Osteocyte (in vitro differentiated cells): Measurements from ENCODE around the gene PRKN. TPM values are rescaled to one million over a fixed set of nuclear protein-coding genes. Genes with fewer than 3 reads are reported as not detected.

Experiments used
- DNase-seq: peaks from one replicate; pipeline ENCODE4 v3.0.0; 2021; ENCODE audit warnings: mixed read lengths; ENCODE audit not compliant: unreplicated experiment; ENCODE audit errors: extremely low spot score
- H3K27ac Mint-ChIP-seq: one replicate; pipeline ENCODE4 v1.8.0; 2021; ENCODE audit warnings: mild to moderate bottlenecking, mixed read lengths; ENCODE audit not compliant: unreplicated experiment
- H3K27me3 Mint-ChIP-seq: one replicate; pipeline ENCODE4 v1.8.0; 2021; ENCODE audit warnings: mixed read lengths; ENCODE audit not compliant: unreplicated experiment
- H3K36me3 Mint-ChIP-seq: one replicate; pipeline ENCODE4 v1.8.0; 2021; ENCODE audit warnings: mixed read lengths; ENCODE audit not compliant: unreplicated experiment
- H3K4me1 Mint-ChIP-seq: one replicate; pipeline ENCODE4 v1.8.0; 2021; ENCODE audit warnings: mixed read lengths; ENCODE audit not compliant: unreplicated experiment
- H3K4me3 Mint-ChIP-seq: one replicate; pipeline ENCODE4 v1.8.0; 2021; ENCODE audit warnings: mild to moderate bottlenecking, moderate library complexity, mixed read lengths; ENCODE audit not compliant: unreplicated experiment
- H3K9me3 Mint-ChIP-seq: one replicate; pipeline ENCODE4 v1.8.0; 2021; ENCODE audit warnings: mixed read lengths; ENCODE audit not compliant: unreplicated experiment
- CTCF ChIP-seq: fragments of 200-600 bp; sonication (generic); IDR thresholded peaks from 2 replicates; pipeline ENCODE4 v1.5.0; 2021; ENCODE audit warnings: antibody characterized with exemption, mild to moderate bottlenecking, moderate library complexity
- total RNA-seq: library from RNA; stranded (reverse); gene quantifications from 2 replicates; pipeline ENCODE4 v1.2.1, GENCODE V29; 2021

The PRKN gene
- total RNA-seq, 1 donor from 2014 or later = 13.4 TPM

GRCh38 chr6:162625846-162626540, 101.6 kb downstream of the PRKN start:
- TF ChIP-seq CTCF = no peak
- DNase-seq = no peak
- no peaks in the 10 kb centered on the region for H3K27me3 Mint-ChIP-seq
- no peak overlapping the region for H3K4me3 Mint-ChIP-seq
- peaks cover 9% of the 10 kb centered on the region for H3K4me1 Mint-ChIP-seq
- peaks cover 10% of the 10 kb centered on the region for H3K9me3 Mint-ChIP-seq
- no peak overlapping the region for H3K27ac Mint-ChIP-seq
- peaks cover 9% of the 10 kb centered on the region for H3K36me3 Mint-ChIP-seq

GRCh38 chr6:162622572-162622971, 105.0 kb downstream of the PRKN start:
- no peak overlapping the region for H3K4me3 Mint-ChIP-seq
- H3K9me3 Mint-ChIP-seq = peaks cover 5% of the 10 kb centered on the region
- H3K27ac Mint-ChIP-seq = no peak overlapping the region
- no peak for DNase-seq
- TF ChIP-seq CTCF = no peak
- peaks cover 9% of the 10 kb centered on the region for H3K4me1 Mint-ChIP-seq
- H3K27me3 Mint-ChIP-seq = no peaks in the 10 kb centered on the region
- peaks cover 4% of the 10 kb centered on the region for H3K36me3 Mint-ChIP-seq

- H3K9me3 Mint-ChIP-seq = no peaks in the 10 kb centered on the region
- no peak overlapping the region for H3K4me3 Mint-ChIP-seq
- H3K36me3 Mint-ChIP-seq = peaks cover 4% of the 10 kb centered on the region
- no peak overlapping the region for H3K27ac Mint-ChIP-seq
- TF ChIP-seq CTCF = no peak
- H3K27me3 Mint-ChIP-seq = no peaks in the 10 kb centered on the region
- H3K4me1 Mint-ChIP-seq = peaks cover 12% of the 10 kb centered on the region
- no peak for DNase-seq
These were observed 106.3 kb downstream of the PRKN start for GRCh38 chr6:162621246-162621645.

GRCh38 chr6:162620073-162620472, 107.5 kb downstream of the PRKN start:
- Mint-ChIP-seq H3K4me1 (peaks cover 12% of the 10 kb centered on the region), H3K36me3 (peaks cover 4% of the 10 kb centered on the region), H3K27me3 (no peaks in the 10 kb centered on the region), H3K27ac (no peak overlapping the region), H3K4me3 (no peak overlapping the region), H3K9me3 (no peaks in the 10 kb centered on the region)
- DNase-seq = no peak
- TF ChIP-seq CTCF = no peak

- DNase-seq = no peak
- Mint-ChIP-seq H3K27me3 (no peaks in the 10 kb centered on the region), H3K9me3 (no peaks in the 10 kb centered on the region), H3K36me3 (peaks cover 4% of the 10 kb centered on the region), H3K4me3 (no peak overlapping the region), H3K4me1 (peaks cover 18% of the 10 kb centered on the region), H3K27ac (no peak overlapping the region)
- TF ChIP-seq CTCF = no peak
These were observed 109.0 kb downstream of the PRKN start for GRCh38 chr6:162618448-162619002.
